ENCODE measurements around the gene DNAH10.

The DNAH10 gene

GRCh38 chr12:123761841-123762714 lies at the start of gene DNAH10:
Gene DNAH10 (plus strand): TSS chr12:123762301. CDS start chr12:123762337, 36 bp downstream.
- DNase-seq (ENCODE audit: low spot score): peak; percentile 85
- in situ Hi-C loops (cut with MboI; ENCODE audit: low sequenced_read_pairs, unreplicated experiment): no loop called here
- TF ChIP-seq CTCF (IDR thresholded peaks at IDR 0.05; ENCODE audit: borderline replicate concordance, control extremely low read depth, extremely low read depth, insufficient read depth, missing control alignments): peak; percentile 68

GRCh38 chr12:123712780-123713319 lies 49.3 kb upstream of the DNAH10 start:
- no peak for DNase-seq (ENCODE audit: low spot score)
- in situ Hi-C loops (cut with MboI; ENCODE audit: low sequenced_read_pairs, unreplicated experiment): no loop called here

GRCh38 chr12:123713398-123713797 lies 48.7 kb upstream of the DNAH10 start:
- TF ChIP-seq CTCF (IDR thresholded peaks at IDR 0.05; ENCODE audit: borderline replicate concordance, control extremely low read depth, extremely low read depth, insufficient read depth, missing control alignments): no peak
- no peak for DNase-seq (ENCODE audit: low spot score)

More at GRCh38 chr12:123712780-123713319, 49.3 kb upstream of the DNAH10 start:
- TF ChIP-seq CTCF (IDR thresholded peaks at IDR 0.05; ENCODE audit: borderline replicate concordance, control extremely low read depth, extremely low read depth, insufficient read depth, missing control alignments): no peak

GRCh38 chr12:123713823-123714585 lies 48.1 kb upstream of the DNAH10 start:
- in situ Hi-C loops (cut with MboI; ENCODE audit: low sequenced_read_pairs, unreplicated experiment): no loop called here
- peak; percentile 52 for DNase-seq (ENCODE audit: low spot score)
- no peak for TF ChIP-seq CTCF (IDR thresholded peaks at IDR 0.05; ENCODE audit: borderline replicate concordance, control extremely low read depth, extremely low read depth, insufficient read depth, missing control alignments)

More at GRCh38 chr12:123713398-123713797, 48.7 kb upstream of the DNAH10 start:
- in situ Hi-C loops (cut with MboI; ENCODE audit: low sequenced_read_pairs, unreplicated experiment): no loop called here

GRCh38 chr12:123715195-123715594 lies 46.9 kb upstream of the DNAH10 start:
- in situ Hi-C loops (cut with MboI; ENCODE audit: low sequenced_read_pairs, unreplicated experiment): no loop called here
- DNase-seq (ENCODE audit: low spot score): no peak
- no peak for TF ChIP-seq CTCF (IDR thresholded peaks at IDR 0.05; ENCODE audit: borderline replicate concordance, control extremely low read depth, extremely low read depth, insufficient read depth, missing control alignments)

- TF ChIP-seq CTCF (IDR thresholded peaks at IDR 0.05; ENCODE audit: borderline replicate concordance, control extremely low read depth, extremely low read depth, insufficient read depth, missing control alignments): no peak
- in situ Hi-C loops (cut with MboI; ENCODE audit: low sequenced_read_pairs, unreplicated experiment): no loop called here
- no peak for DNase-seq (ENCODE audit: low spot score)
Measured at GRCh38 chr12:123717350-123717749, 44.8 kb upstream of the DNAH10 start.

Data from GM13976 (cell line).